GM19328 (cell line): ENCODE data around the gene CHCHD6.

ENCODE experiments used
- ATAC-seq: cut with Tn5 transposase; IDR thresholded peaks from one replicate; pipeline ENCODE4 v1.9.1; 2021; ENCODE audit warnings: mild to moderate bottlenecking, moderate library complexity; ENCODE audit not compliant: unreplicated experiment

Gene CHCHD6

GRCh38 chr3:126816986-126817777 is 113.1 kb downstream of the CHCHD6 start:
- no peak for ATAC-seq

GRCh38 chr3:126817781-126818180 is 113.7 kb downstream of the CHCHD6 start:
- ATAC-seq, result no peak

- no peak for ATAC-seq
Observed at GRCh38 chr3:126818400-126819095, 114.5 kb downstream of the CHCHD6 start.

GRCh38 chr3:126826693-126827092 is 122.7 kb downstream of the CHCHD6 start:
- no peak for ATAC-seq

GRCh38 chr3:126827121-126827520 is 123.1 kb downstream of the CHCHD6 start:
- ATAC-seq, result no peak

- ATAC-seq, result no peak
Observed at GRCh38 chr3:126828306-126828705, 124.3 kb downstream of the CHCHD6 start.

- ATAC-seq, result no peak
Observed at GRCh38 chr3:126832933-126833332, 128.9 kb downstream of the CHCHD6 start.

GRCh38 chr3:126834596-126835471 is 130.8 kb downstream of the CHCHD6 start:
- ATAC-seq, result no peak

- ATAC-seq, result no peak
Observed at GRCh38 chr3:126835472-126836219, 131.6 kb downstream of the CHCHD6 start.

GRCh38 chr3:126836220-126836860 is 132.3 kb downstream of the CHCHD6 start:
- ATAC-seq, result no peak

- ATAC-seq, result no peak
Observed at GRCh38 chr3:126837773-126838172, 133.7 kb downstream of the CHCHD6 start.

- no peak for ATAC-seq
Observed at GRCh38 chr3:126845920-126846715, 142.1 kb downstream of the CHCHD6 start.

- ATAC-seq, result no peak
Observed at GRCh38 chr3:126847061-126847460, 143.0 kb downstream of the CHCHD6 start.

GRCh38 chr3:126848991-126849390 is 145.0 kb downstream of the CHCHD6 start:
- no peak for ATAC-seq

- ATAC-seq, result no peak
Observed at GRCh38 chr3:126849768-126850167, 145.7 kb downstream of the CHCHD6 start.

GRCh38 chr3:126850370-126851085 is 146.5 kb downstream of the CHCHD6 start:
- no peak for ATAC-seq

GRCh38 chr3:126851382-126851781 is 147.3 kb downstream of the CHCHD6 start:
- ATAC-seq, result no peak

- ATAC-seq, result no peak
Observed at GRCh38 chr3:126851934-126852333, 147.9 kb downstream of the CHCHD6 start.

- no peak for ATAC-seq
Observed at GRCh38 chr3:126852511-126852910, 148.5 kb downstream of the CHCHD6 start.
